ENCODE measurements around the gene C8A.

Gene C8A

DNA sequence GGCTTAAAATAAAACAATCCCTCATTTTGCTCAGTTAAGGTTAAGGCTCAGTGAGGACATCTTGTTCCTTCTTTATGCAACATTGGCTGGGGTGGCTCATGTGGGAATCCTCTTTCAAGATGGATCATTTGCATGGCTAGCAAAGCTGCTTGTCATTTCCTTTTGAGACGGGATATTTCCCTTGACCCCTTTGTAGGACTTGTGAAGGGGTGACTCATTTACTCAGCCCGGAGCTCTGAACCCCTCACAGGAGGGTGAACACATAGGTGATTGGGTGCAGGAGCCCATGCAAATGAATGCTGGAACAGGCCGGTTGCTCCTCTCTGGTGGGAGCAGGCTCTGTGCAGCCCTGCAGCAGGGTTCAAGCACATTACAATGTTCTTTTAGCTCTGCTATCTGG, 15.8 kb upstream of the C8A start:
- DNase-seq: no peak

DNA sequence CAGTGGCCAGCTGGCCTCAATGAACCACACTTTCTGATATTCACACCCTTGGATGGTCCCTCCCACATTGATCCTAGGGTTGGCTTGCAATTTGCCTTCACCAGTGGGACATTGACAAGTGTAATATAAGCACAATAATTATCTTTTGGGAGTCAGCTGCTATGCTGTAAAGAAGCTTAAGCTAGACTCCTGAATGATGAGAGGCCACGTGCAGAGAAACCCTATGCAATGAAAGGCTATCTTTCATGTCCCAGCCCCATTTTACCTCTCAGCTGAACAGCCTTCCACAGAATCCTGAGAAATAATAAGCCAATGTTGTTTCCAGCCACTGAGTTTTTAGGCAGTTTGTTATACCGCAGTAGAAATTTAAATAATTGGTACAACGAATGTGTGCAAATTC, 11.1 kb upstream of the C8A start:
- DNase-seq: no peak

DNA sequence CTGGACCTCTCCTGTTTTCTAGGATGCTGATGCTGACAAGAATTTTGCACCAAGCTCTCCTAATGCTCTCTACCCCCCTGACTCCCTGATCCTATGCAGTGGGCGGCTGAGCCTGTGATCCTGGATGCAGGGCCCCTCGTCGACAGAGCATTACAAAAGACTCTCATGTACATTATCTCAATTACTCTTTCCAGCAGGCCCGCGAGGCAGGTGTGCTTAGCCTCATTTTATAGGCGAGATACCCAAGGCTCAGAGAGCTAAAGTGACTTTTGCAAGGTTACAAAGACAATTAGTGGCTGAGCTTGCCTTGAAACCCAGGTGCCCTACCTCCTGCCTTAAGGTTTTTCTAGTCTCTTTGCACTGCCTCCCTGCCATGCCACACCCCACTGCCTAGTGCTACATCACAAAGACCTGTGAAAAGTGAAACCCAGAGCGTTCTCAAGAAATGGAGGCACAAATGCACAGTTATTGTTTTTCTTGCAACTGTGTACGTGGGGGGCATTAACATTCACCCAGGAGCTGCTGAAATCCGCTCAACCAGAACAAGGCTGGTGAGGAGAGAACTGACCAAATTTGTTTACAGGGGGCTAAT, 10.0 kb upstream of the C8A start:
- no peak for DNase-seq

DNA sequence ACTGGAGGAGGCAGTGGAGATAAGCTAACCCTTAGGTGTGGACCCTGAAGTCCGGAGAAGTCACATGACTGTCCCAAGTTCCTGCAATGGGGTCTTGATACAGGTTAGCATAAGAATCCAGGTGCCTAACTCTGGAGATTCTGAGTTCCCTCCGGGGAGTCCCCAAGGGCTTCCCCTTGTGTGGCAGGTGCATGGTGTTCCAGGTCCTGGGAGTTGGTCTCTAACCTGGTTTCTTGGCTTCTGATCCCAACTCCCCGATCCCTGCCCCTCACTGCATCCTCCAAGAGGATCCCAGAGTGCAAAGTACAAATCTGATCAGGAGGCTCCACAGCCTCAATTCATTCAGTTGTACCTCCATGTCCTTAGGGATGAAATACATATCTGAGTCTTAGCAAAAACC, 9.3 kb upstream of the C8A start:
- DNase-seq: no peak

DNA sequence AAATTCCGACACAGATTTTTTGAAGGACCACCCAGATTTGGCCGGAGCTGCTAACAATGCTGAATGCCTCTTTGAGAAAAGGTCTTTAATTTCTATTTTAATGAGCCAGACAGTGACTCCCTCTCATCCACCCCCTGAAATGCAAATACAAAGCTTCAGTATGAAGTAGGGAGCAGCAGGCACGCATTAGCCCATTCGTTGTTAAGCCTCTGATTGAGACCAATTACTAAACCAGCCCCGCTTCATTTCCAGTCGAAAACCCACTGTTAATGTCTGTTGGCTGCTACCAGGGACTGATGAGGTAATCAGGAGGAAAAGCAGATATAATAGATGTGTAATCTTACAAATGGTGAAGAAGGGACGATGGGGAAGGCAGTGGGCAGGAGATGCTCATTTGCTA, 4.8 kb upstream of the C8A start:
- no peak for DNase-seq

DNA sequence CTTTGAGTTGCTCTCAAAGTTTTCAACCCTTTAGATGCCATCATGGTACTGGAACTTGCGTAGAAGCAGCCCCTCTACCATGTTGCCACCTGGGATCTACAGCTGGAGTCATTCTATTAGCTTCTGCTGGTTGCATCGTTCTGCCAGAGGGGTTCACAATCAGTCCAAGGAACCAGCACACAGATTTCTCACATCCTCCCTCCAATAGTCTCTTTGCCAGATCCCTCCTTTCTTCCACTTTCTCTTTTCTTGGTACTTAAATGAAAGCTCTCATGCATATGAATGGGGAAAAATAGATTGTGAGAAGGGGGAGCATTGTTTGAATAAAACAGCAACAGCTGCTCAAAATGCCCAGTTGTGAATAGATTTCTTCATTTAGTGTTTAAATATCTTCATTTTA, 4.2 kb upstream of the C8A start:
- DNase-seq: no peak

DNA sequence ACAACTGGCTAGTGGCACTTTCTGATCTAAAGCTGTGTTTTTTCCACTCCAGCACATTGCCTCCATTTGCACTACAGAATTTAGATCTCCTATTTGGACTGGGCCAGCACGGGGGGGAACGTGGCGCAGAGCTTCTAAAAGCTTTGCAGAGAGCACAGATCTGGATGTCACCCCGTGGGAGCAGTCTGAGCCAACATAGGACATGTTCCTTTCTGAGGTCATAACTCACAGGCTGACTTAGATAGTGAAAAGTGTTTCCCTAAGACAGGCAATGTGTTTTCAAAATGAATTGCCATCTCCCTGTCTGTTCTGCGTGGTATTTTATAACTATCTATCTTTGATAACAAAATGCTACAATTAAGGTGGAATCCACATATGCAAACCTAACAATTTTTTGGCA, 3.7 kb upstream of the C8A start:
- DNase-seq: no peak

DNA sequence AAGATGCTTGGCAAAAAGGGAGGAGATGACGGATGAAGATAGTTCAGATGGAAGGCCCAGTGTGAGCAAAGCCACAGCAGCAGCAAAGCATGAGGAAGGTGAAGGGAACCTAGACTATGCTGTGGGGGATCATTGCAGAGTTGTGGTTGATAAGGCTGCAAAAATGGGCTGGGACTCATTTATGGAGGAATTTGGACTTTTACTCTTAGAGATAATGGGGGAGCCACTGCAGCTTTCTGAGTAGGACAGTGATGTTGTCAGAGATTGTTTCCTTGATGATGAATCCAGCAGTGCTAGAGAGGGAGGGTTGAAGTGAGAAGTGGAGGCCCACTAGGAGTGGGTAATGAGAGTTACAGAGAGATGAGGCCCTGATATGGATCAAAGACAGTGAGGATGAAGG, 2.1 kb upstream of the C8A start:
- no peak for DNase-seq

DNA sequence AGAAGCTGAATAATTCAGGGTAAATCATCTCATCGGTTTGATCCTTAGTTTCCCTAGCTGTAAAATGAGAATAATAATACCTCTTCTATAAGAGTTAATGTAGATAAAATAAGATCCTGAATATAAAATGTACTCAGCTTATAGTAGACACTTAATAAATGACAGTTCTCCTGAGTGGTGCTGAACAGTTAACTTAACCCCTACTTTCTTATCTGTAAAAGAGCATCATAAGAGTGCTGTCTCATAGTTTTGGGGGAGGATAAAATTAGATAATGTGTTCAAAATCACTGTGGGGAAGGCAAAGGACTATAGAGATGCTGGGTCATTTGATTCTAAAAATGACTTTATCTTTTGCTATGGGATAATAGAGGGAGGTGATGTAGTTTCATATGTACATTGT, 593 bp downstream of the C8A start:
- no peak for DNase-seq

DNA sequence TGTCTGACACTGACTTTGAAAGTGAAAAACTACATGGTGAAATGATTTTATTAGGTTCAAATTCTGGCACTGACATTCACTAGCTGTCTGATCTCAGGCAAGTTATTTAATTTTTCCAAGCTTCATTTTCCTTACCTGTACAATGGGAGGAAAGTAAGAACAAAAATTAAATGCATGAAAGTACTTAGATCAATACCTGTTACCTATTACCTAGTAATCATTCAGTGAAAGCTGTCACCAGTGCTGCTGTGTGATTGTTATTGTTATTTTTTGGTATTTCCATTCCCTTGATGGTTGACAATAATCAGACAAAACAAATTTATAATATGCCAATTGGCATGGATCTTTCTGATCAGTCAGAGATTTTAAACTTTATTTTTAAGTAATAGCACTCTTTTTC, 1.6 kb downstream of the C8A start:
- DNase-seq: no peak

DNA sequence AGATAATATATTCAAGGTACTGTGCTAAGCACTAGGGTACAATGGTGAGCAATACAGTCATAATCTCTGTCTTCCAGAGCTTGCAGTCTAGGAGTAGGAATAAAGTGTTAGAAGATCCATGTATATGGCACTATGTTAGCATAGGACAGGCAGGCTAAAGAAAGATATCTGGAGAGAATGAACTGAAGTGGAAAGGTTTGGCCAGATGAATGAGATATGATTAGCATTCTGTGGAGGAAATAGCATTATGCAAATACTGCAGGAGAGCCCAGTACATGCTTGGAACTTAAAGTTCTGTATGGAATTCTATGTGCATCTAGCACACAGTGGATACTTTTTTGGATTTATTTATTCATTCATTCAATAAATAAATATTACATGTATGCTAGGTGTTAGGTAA, 4.7 kb downstream of the C8A start:
- DNase-seq: no peak

DNA sequence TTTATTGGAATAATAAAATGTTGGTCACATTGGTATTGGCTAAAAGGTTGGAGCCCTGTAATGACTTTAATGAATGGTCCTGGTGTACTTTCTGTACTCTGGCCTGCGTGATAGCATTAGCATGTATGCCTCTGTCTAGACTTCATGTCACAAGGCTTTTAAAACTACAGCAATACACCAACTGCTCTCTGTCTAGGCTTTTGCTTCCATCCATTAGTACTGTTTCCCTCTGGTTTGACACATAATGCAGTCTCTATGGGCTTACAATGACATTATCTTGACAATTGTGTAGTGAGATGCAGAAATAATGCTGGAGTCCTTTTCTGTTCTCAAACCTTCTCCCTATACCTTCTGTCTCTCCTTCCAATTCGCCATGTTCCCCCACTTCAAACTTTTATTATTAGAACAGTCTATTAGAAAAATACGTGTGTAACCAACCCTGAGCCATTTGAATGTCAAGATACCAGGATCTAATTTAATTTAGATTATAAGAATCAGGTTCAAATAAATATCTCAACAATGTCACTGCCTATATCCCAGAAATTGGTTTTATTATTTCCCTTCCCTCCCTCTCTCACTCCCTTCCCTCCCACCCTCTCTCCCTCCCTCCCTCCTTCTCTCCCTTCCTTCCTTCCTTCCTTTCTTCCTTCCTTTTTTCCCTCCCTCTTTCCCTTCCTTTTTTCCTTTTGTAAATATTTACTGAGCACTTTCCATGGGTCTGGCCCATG, 8.8 kb downstream of the C8A start:
- no peak for DNase-seq

DNA sequence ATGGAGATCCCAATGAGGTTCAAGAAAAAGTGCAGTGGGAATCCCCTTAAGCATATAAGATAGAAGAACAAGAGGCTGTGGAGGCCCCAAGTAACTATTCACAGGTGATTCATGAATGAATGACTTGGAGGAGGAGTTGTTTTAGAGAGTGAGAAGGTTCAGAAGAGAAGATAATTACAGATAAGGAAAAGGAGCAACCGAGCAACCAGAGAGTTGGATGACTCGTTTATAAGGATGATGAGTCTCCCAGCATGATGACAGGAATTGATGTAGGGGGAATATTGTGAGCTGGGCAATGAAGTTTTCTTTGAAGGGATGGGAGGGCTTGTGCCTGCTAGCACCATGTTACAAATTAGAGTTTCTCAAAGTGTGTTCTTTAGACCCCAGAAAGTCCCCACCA, 9.8 kb downstream of the C8A start:
- DNase-seq: peak; percentile 50

DNA sequence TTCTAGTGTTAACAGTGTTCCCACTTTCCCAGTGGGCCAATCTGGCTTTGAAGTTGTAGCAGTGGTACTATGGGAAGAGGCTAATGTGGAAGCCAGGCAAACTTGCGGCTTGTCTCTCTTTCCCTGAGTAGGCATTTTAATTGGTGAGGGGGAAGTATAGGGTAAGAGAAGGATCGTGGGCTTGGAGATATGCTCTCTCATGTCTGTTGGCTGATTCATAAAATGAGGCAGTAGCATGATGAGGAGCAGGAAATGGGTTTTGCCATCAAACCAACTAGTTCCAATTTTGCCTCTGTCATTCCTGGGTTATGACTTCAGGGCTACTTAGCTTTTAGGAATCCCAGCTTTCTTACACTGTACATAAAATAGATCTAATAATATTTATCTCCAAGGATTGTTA, 12.1 kb downstream of the C8A start:
- peak; percentile 16 for DNase-seq

DNA sequence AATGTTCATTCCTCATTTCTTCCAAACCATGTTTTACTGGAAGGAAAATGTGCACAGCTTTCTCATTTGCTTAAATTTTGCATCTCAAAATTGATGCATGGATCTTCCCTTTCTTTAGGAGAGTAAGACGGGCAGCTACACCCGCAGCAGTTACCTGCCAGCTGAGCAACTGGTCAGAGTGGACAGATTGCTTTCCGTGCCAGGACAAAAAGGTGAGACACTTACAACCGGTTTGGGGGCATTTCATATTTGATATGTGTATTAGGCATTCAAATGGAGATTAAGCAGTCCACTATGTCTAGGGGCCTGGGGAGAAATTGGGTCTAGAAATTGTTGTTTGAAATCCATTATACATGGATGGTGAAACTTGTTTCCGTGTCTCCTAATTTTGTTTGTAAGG, 12.9 kb downstream of the C8A start:
- DNase-seq: no peak

DNA sequence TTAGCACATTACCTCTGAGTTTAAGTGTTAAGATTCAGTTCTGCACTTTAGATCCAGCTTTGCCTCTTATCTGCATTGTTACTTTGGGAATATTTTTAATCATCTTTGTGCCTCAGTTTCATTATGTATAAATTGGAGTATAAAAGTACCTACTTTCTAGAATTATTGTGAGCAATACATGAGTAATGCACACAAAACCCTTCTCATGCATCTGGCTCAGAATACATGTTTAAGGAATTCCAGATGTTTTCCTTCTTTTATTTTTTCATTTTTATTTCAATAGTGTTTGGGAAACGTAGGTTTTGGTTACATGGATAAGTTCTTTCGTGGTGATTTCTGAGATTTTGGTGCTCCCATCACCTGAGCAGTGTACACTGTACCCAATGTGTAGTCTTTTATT, 14.2 kb downstream of the C8A start:
- no peak for DNase-seq

DNA sequence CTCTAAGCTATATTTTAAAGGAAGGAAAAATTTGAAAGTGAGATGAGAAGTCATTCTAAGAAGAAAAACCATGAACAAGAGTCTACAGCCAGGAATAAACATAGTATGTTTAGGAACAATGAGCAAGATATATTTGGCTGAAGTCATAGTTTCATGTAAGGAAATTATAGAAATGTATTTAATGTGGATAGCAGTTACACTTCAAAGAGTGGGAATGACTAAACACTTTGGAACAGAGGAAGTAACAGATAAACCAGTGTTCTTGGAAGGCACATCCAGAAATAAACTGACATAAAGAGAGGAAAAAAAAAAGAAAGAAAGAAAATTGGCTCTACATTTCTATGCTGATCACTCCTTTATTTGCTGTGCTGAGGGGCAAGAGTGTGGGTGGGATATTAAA, 18.0 kb downstream of the C8A start:
- no peak for DNase-seq

DNA sequence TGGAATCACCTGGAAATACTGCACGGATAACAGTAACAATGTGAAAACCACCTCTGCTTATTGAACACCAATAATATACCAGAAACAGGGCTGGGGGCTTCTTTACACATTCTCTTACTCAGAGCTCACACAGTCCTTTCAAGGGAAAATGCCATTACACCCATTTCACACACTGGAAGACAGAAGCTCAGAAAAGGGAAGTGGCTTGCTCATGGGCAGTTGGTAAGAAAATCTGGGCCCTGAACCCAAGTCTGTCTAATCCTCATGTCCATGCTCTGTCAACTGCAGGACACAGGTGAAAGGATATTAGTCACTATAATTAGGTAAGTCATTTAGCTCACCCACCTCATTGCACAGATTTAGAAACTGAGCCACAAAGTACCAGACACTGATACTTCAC, 18.6 kb downstream of the C8A start:
- no peak for DNase-seq

DNA sequence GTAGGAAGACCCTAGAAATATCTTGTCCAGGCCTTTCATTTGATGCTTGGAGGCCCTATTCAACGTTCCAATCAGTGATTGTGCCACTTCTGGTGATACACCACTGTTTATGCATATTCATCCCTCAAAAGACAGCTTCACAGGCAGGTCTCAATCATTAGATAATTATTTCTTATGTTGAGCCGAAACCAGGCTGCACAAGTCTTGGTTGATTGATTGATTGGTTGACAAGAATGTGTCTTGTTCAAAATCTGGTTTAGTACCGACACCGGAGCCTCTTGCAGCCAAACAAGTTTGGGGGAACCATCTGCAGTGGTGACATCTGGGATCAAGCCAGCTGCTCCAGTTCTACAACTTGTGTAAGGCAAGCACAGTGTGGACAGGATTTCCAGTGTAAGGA, 20.1 kb downstream of the C8A start:
- DNase-seq: no peak

DNA sequence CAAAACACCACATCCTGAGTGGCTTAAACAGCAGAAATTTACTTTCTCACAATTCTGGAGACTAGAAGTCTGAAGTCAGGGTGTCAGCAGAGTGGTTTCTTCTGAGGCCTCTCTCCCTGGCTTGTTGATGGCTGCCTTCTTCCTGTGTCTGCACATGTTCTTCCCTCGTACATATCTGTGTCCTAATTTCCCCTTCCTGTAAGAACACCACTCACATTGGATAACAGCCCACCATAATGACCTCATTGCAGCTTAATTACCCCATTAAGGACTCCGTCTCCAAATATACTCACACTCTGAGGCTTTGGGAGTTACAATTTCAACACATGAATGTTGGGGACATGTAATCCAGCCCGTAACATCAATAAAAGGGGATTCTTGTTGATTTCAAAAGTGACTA, 23.4 kb downstream of the C8A start:
- no peak for DNase-seq

DNA sequence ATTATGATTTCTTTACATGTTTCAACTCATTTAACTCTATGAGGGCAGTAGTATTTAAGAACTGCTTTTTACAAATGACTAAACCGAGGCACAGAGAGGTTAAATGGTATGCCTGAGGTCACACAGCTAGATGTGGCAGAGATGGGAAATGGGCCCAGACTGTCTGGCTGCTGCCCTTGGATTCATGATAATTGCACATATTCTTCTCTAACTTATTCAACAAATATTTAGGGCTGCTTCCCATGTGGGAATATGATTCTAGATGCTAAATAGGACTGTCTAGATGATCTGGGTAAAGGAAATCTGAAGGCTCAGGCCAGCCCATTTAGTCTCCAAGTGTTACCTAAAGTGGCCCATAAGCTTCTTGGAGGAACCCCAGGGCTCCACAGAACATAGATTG, 26.2 kb downstream of the C8A start:
- no peak for DNase-seq

DNA sequence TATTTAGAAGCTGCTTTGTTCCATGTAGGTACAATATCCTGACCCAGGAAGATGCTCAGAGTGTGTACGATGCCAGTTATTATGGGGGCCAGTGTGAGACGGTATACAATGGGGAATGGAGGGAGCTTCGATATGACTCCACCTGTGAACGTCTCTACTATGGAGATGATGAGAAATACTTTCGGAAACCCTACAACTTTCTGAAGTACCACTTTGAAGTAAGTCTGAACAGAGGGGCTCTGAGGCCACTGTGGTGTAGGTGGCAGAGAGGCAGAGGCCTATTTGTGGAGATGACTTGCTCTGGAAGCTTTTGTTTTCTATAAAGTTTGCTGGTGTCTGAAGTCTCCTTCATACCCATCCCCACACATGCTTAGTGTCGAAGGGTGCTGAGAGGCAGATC, 26.8 kb downstream of the C8A start:
- DNase-seq: no peak

DNA sequence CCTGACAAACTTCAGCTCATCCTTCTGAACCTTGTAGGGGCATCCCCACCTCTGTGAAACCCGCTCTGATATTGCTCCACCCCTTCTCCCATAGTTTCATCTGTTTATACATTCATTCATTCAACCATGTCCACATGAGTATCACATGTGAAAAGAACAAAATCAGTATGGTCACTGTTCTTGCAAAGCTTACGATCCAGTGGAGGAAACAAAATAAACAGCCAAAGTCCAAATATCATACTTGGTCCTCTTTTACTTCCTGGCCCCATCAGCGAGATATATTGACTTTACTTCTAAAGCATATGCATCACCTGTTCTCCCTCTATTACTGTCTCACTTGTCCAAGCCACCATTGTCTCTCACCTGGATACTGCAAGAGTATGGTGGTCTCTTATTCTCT, 35.6 kb downstream of the C8A start:
- DNase-seq: no peak

DNA sequence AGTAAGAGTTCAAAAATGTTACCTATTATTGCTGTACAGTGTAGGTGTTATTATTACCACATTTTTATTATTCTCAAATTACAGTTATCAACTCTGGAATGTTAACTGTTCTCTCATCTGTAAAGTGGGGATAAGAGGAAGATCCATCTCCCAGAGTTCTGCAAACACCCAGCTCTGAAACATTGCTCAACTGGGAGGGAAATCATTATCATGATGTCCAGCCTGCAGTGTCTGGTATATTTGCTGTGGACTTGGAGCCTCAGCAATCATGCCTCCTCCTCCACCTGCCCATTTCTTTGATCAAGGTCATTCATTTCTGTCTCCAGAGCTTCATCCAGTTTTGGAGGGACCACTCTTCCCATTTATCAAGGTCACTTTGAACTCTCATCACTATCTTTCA, 39.4 kb downstream of the C8A start:
- DNase-seq: no peak
